Muscle layer of colon (tissue), 2 donors: ENCODE data around the gene FOXR2.

ENCODE experiments used
- H3K27ac ChIP-seq: one replicate; pipeline ENCODE4 v1.7.0; 2013; ENCODE audit warnings: low read depth, mild to moderate bottlenecking, low read length, moderate library complexity
- H3K27me3 ChIP-seq, 2 donors: one replicate each; pipeline ENCODE4 v1.7.0; 2013; ENCODE audit warnings: low read length in 2 of 2, mild to moderate bottlenecking in 2 of 2; ENCODE audit not compliant: insufficient read depth in 2 of 2, control insufficient read depth in 1 of 2
- H3K36me3 ChIP-seq: one replicate; pipeline ENCODE4 v1.7.0; 2013; ENCODE audit warnings: mild to moderate bottlenecking, low read length; ENCODE audit not compliant: insufficient read depth
- H3K4me1 ChIP-seq: one replicate; pipeline ENCODE4 v1.7.0; 2013; ENCODE audit warnings: mild to moderate bottlenecking, low read length; ENCODE audit not compliant: insufficient read depth
- H3K4me3 ChIP-seq, 2 donors: one replicate each; pipeline ENCODE4 v1.7.0; 2013; ENCODE audit warnings: low read length in 2 of 2, low read depth in 1 of 2, mild to moderate bottlenecking in 1 of 2, moderate library complexity in 1 of 2
- H3K9ac ChIP-seq: one replicate; pipeline ENCODE4 v1.7.0; 2013; ENCODE audit warnings: low read length
- H3K9me3 ChIP-seq: one replicate; pipeline ENCODE4 v1.7.0; 2013; ENCODE audit warnings: mild to moderate bottlenecking, low read length
- donor health status: abdominal sarcoma.
- donor health status: Adenocarcinoma of cecum.

The FOXR2 gene

DNA sequence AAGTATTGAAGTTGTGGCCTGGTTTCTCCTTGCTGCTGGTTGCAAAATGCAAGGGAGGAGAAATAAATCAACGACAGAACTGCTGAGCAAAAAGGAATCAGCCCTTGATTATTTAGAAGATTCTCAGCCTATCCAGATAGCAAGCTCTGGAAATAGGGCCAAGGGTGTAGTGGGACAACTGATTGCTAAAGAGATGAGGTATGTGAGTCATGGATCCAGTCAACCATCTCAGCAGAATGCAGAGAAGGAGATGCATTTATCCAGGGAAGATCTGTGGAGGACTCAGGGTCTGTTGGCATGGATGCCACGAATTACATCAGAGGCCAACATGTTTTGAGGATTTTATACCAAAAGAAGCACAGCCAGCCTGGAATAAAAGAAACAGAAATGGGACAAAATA lies 36.7 kb downstream of the FOXR2 start:
- Histone ChIP-seq H3K9ac (no peak overlapping the region), H3K4me1 (no peaks in the 10 kb centered on the region), H3K27me3 (no peaks in the 10 kb centered on the region), H3K4me3 (no peak overlapping the region), H3K9me3 (no peaks in the 10 kb centered on the region), H3K27ac (no peak overlapping the region), H3K36me3 (no peaks in the 10 kb centered on the region)

- Histone ChIP-seq H3K4me3 (no peak overlapping the region), H3K27ac (no peak overlapping the region), H3K27me3 (no peaks in the 10 kb centered on the region), H3K9me3 (no peaks in the 10 kb centered on the region), H3K4me1 (no peaks in the 10 kb centered on the region), H3K9ac (no peak overlapping the region), H3K36me3 (no peaks in the 10 kb centered on the region)
These were observed 40.4 kb downstream of the FOXR2 start for GRCh38 chrX:55663584-55663983.

DNA sequence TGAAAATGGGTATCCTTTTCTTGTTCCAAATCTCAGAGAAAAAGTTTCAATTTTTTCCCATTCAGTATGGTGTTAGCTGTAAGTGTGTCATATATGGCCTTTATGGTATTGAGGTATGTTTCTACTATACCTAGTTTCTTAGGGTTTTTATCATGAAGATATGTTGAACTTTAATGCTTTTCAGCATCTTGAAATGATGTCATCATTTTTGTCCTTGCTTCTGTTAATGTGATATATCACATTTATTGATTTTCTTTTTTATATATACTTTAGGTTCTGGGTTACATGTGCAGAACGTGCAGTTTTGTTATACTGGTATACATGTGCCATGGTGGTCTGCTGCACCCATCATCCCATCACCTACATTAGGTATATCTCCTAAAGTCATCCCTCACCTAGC lies 44.9 kb downstream of the FOXR2 start:
- Histone ChIP-seq H3K36me3 (no peaks in the 10 kb centered on the region), H3K4me3 (no peak overlapping the region), H3K9ac (no peak overlapping the region), H3K9me3 (peaks cover 3% of the 10 kb centered on the region), H3K27me3 (no peaks in the 10 kb centered on the region), H3K27ac (no peak overlapping the region), H3K4me1 (no peaks in the 10 kb centered on the region)
